Posterior vena cava (tissue), 2 donors: ENCODE results near the gene DLX3. TPM values are rescaled to one million over a fixed set of nuclear protein-coding genes. Genes with fewer than 3 reads are reported as not detected.
A peak's percentile ranks its signal among the peaks of the same experiment; 100 is the strongest.

ENCODE experiments used
- DNase-seq: peaks from one replicate; pipeline ENCODE4 v3.0.0-alpha.2; 2020; ENCODE audit warnings: low spot score
- intact Hi-C, 2 donors: fragments of 100-400 bp; cut with DNase I; formaldehyde crosslinking; loops; one replicate each; pipeline versions ENCODE4 v1.14.1 to v1.14.2; 2022 to 2023
- total RNA-seq, 2 donors: library from RNA; stranded (reverse); fragmentation: NEBNext Ultra II Directional; extraction: Animal tissue kit (Norgen Biotek cat#: 25700); gene quantifications; one replicate each; pipeline ENCODE4 v1.2.1, GENCODE V29; 2021
- donor health status: DM: yes; HTN: yes; CAD: no.
- donor health status: DM: yes; HTN: yes; CAD: no.

Gene DLX3
- total RNA-seq, 2 donors from 2014 or later = 0.23 TPM; not detected in 1

DNA sequence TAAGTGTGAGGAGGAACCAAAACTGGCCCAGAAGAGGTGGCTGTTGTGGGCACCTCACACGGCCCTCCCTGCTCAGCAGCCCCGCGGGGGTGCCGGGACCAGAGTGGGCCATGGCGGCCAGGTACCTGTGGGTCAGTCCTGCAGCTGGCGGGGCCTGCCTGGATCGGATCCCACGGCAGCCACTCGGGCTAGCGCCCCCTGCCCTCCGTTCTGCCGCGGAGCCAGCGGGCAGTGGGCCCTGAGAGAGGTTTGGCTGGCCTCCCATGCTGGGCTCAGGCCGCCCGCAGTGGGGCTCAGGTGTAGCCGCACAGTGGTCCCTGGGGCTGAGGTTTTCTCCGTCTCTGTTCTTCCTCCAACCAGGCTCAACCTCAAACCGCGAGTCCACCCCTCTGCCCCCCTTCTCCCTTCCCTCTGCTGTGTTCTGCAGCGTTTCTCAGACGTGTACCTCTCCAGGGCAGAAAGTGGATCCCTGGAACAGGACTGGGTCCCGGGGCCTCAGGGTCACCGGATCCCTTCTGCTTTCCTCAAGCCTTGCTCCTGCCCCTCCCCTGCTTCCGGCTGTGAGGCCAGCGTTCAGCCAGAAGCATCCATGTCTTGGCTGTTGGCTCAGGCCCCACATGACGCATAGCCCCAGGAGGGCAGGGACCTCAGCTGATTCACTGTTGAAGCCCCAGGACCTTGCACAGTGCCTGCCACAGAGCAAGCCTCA lies 32.3 kb upstream of the DLX3 start:
- intact Hi-C loops = loop anchor here (2.0 to 5.0 kb wide), 3 partner anchors 40 to 67 kb away; partner anchors contain the start of gene PDK2 (in 1 of the 2)
- peak; percentile 92 for DNase-seq

DNA sequence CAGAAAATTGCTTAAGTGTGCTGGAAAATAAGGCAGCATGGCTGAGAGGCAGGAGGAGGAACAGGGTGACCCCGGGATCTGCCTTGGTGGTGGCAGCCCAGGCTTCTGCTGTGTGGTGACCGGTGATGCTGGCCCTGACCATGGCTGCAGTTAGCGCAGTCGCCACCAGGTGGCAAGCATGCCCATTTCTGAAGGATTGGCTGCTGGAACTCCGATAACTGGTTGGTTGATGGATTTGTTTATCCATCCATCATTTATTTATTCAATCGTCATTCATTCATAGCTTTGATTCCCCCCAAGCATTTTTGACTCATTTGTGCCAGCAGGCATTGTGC lies 31.8 kb upstream of the DLX3 start:
- intact Hi-C loops = loop anchor here (2.0 to 5.0 kb wide), 3 partner anchors 40 to 68 kb away; partner anchors contain the start of gene PDK2 (in 1 of the 2)
- DNase-seq = peak; percentile 95

DNA sequence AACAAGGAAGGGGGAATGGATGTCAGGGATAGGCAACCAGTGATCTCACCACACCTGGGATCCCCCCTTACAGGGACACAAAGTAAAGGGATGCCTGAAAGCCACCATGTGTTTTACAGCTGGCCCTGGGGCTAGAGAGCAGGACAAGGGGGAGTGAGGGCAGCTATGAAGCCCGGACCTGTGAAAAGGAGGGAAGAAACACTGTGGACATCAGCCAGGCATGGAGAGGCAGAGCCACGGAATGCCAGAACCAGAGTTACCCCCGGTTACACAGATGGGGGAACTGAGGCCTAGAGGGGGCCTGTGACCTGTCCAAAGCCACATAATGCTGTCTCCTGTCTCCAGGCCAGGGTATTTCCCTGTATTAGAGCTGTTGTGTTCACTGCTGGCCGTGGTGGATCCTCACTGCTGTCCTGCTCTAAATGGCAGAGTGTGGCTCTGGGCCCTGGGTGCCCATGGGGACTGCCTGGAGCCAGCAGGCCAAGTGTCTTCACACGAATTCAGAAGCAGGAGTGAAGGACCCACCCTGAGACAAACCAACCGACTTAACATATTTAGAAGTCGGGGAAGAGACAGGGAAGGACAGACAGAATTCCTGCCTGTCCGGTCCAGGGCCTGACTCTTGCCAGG lies 31.1 kb upstream of the DLX3 start:
- peak; percentile 52 for DNase-seq
- intact Hi-C loops = loop anchor here (2.0 to 5.0 kb wide), 3 partner anchors 41 to 69 kb away; partner anchors contain the start of gene PDK2 (in 1 of the 2)

DNA sequence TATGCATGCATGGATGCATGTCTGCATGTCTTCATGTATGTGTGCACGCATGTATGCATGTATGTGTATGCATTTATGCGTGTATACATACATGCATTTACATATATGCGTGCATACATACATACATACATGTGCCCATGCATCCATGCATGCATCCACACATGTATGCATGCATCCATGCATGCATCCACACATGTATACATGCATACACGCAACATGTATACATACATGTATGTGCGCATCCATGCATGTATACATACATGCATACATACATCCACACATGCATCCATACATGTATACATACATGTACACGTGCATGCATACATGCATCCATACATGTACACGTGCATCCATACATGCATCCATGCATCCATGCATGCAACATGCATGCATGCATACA lies 29.8 kb upstream of the DLX3 start:
- no peak for DNase-seq
- intact Hi-C loops = loop anchor here (5.0 kb wide), 2 partner anchors 42 to 62 kb away; no protein-coding TSS in a partner anchor

DNA sequence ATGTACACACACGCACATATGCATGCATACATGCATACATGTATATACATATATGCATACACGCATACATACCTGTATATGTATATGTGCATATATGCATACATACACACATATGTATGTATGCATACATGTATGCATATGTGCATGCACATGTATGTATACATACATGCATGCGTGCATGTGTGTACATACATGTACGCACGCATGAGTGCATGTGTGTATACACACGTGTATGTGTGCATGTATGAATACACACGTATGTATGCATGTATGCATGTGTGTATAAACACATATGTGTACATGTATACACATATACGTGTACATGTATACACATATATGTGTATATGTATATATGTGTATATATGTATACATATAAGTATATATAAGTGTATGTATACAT lies 28.5 kb upstream of the DLX3 start:
- intact Hi-C loops = no loop called here
- DNase-seq = no peak

DNA sequence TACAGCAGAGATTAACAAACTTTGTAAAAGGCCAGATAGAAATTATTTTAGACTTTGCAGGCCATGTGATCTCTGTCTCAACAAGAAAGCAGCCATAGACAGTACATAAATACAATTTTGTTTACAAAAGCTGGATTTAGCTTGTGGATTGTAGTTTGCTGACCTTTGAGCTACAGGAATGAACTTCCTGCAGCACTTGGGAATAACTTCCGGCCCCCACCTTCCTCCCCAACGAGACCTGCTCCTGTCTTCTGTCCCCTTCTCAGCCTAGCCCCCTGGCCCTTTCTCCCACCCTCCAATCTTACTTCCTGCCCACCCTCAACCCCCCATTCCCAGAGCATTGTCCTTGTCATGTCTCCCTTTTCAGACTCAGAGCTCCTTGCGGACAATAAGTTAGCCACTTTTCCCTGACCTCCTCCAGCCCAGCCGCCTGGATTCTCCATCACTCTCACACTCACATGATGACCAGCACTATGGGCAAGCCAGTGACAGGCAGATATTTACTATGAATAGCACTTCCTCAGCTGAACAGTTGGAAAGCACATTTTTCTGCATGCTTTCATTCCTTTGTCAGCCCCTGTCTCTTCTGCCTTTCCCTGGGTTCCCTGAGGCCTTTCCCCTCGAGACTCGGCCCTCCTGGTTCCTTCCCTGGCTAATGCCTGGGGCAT lies 27.6 kb upstream of the DLX3 start:
- peak; percentile 50 for DNase-seq
- intact Hi-C loops = no loop called here

DNA sequence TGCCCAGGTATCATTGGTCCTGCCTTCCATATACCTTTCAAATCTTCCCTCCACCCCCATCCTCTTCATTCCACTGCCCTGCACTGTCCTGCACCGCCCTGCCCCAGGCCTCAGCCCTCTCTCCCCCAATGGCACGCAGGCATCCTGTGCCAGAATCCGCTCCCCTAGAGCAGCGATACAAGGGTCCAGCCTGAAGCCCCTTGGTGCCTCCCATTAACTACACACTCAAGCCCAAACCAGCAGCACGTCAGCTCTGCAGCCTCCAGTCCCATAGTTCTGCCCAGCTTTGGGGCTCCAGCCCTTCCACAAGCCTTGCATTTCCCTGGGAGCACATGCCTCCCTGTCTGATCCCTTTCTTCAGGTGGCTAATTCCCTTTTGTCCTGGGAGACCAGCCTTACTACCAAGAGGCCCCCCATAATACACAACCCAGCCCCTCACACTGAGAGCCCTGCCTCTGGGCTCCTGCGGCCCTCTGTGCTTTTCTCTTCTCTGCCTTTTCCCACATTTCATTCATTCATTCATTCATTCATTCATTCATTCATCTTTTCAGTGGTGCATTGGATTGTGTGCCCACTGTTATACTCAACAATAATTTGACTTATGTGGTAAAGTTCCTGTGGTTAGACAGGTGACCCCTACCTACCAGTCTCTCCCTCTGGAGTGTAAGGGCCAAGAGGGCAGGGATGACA lies 26.8 kb upstream of the DLX3 start:
- peak; percentile 58 for DNase-seq
- intact Hi-C loops = no loop called here

DNA sequence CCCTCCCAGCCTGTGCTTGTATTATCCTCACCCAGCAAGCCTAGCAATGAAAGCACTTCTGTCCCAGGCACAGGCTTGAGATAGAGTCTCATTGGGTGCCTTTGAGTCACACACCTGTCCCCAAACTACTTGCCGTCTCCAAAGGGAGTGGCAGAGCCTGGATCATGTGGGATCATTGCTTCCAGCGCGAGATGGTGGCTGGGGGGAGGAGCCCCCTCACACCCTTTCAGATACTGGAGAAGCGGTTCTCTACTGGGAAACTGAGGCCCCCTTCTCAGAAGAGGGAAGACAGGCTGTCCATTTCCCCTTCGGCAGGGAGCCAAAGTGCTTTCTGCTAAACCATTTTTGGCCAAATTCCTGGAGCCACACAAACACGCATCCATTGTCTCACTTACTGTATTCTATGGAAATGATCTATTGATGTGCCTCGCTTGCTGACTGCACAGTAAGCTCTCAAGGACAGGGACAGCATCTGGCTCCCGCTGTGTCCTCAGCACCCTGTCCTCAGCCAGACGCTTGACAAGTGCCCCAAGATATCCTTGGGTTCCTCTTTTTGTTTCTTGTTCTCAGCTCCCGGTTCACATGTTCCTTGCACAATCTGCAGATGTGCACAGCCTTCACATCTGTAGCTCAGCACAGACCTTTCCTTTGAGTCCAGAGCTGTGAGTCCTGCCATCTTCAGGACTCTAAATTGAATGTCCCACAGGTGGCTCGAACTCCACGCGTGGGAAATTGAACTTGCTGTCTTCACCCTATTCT lies 26.0 kb upstream of the DLX3 start:
- DNase-seq = peak; percentile 7
- intact Hi-C loops = no loop called here

DNA sequence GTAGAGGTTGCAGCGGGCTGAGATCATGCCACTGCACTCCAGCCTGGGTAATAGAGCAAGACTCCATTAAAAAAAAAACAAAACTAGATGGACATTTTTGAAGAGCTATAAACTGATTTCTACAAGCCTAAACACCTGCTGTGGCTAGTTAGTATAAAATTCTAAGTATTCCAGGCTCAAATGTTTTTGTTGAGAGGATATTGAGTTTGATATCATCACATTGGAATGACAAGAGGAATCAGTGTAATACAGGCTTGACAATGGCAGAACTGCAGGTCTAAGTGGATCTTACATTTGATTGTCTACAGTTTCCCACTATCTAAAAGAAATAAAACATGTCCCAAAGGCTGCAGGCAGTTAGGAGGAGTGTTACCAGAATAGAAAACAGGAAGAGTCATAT lies 23.9 kb upstream of the DLX3 start:
- DNase-seq = no peak
- intact Hi-C loops = no loop called here

DNA sequence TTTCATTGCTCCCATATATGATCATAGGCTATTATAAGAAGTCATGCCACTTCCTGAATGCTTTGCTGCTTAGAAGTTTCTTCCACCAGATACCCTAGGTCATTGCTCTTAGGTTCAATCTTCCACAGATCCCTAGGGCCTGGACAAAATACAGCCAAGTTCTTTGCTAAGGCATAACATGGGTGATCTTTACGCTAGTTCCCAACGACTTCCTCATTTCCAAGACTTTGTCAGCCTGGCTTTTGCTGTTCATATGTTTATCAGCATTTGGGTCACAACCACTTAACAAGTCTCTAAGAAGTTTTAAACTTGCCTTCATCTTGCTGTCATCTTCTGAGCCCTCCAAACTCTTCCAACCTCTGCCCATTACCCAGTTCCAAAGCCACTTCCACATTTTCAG lies 20.1 kb upstream of the DLX3 start:
- intact Hi-C loops = no loop called here
- no peak for DNase-seq

DNA sequence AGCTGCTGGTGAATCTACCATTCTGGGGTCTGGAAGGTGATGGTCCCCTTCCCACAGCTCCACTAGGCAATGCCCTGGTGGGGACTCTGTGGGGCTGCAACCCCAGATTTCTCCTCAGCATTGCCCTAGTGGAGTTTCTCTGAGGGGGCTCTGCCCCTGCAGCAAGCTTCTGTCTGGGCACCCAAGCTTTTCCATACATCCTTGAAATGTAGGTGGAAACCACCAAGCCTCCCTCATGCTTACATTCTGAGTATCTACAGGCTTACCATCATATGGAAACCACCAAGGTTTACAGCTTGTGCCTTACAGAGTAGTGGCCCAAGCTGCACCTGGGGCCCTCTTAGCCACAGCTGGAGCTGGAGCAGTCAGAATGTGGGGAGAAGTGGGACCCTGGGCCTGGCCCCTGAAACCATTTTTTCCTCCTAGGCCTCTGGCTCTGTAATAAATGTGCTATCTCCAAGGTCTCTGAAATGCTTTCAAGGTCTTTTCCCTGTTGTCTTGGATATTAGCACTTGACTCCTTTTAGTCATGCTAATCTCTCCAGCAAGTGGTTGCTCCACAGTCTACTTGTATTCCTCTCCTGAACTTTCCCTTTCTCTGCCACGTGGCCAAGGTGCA lies 19.6 kb upstream of the DLX3 start:
- peak; percentile 45 for DNase-seq
- intact Hi-C loops = no loop called here

DNA sequence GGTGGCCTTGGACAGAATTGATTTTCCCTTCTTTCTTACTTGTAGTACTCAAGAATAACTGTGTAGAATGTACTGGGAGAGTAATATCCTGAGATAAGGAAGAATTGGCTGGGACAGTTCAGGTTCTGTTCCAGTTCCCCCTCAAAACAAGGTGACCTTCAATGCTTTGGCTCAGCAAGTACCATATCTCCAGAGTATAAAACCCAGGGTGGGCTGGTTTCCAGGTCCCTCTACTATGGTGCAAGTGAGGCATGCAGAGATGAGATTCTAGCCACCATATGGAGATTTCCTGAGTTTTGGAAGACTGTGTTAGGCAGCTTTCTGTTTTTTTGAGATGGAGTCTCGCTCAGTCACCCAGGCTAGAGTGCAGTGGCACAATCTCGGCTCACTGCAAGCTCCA lies 18.1 kb upstream of the DLX3 start:
- intact Hi-C loops = no loop called here

DNA sequence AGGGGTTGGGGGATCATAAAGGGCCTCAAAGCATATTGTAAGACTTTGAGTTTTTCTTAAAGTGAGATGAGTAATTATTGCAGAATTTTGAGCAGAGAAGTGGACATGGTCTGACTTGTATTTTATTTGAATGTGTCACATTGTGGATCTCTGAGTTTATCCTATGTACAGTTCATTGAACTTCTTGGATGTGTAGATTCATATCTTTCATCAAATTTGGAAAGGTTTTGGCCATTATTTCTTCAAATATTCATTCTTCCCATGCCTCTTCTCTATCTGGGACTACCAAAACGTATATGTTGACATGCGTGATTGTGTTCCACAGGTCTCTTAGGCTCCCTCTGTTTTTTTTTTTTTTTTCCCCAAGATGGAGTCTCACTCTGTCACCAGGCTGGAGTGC lies 14.3 kb upstream of the DLX3 start:
- DNase-seq = no peak
- intact Hi-C loops = no loop called here

More for the DNA sequence above, 18.1 kb upstream of the DLX3 start:
- no peak for DNase-seq

DNA sequence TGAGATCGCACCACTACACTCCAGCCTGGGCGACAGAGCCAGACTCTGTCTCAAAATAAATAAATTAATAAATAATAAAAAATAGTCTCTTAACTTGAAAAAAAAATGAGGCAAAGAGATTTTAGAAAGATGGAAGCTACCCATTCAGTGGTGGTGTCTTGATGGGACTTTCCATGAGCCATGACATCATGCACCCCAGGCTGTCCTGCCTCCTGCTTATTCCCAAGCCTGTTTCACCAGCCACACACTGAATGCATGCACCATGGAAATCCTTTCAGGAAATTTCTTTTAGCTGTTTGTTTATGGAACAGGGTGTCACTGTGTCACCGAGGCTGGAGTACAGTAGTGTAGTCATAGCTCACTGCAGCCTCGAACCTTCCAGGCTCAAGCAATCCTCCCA lies 8.9 kb upstream of the DLX3 start:
- intact Hi-C loops = no loop called here
- DNase-seq = no peak

DNA sequence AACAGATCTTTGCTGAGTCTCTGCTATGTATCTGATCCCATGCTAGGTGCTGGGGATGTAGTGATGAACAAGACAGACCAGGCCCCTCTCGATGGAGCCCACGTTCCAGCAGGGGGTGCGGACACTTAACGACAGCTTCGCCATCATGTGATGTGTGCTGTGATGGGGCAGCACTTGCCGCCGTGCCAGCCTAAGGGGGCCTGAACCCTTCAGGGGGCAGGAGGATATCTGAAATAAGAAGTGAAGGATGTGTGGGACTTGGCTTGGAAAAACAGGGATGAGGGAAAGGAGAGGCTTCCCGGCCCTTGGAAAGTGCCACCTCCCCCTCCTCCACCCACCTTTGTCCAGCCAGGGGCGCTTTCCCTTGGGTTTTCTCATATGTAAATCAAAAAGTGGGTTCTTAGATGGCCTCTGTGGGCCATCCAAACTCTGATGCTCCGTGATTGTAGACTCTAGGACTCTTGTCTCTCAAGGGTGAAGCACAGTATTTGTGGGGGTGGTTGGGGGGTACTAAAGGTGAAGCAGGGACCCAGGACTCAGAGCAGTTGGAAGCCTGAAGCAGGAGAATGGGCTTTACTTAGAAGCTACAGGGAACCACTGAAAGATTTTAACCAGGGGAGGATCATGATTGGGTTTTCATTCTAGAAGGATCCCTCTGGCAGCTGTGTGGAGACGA lies 4.0 kb upstream of the DLX3 start:
- intact Hi-C loops = loop anchor here (1.0 to 10.0 kb wide), 6 partner anchors 47 to 444 kb away; no protein-coding TSS in a partner anchor
- peak; percentile 46 for DNase-seq

DNA sequence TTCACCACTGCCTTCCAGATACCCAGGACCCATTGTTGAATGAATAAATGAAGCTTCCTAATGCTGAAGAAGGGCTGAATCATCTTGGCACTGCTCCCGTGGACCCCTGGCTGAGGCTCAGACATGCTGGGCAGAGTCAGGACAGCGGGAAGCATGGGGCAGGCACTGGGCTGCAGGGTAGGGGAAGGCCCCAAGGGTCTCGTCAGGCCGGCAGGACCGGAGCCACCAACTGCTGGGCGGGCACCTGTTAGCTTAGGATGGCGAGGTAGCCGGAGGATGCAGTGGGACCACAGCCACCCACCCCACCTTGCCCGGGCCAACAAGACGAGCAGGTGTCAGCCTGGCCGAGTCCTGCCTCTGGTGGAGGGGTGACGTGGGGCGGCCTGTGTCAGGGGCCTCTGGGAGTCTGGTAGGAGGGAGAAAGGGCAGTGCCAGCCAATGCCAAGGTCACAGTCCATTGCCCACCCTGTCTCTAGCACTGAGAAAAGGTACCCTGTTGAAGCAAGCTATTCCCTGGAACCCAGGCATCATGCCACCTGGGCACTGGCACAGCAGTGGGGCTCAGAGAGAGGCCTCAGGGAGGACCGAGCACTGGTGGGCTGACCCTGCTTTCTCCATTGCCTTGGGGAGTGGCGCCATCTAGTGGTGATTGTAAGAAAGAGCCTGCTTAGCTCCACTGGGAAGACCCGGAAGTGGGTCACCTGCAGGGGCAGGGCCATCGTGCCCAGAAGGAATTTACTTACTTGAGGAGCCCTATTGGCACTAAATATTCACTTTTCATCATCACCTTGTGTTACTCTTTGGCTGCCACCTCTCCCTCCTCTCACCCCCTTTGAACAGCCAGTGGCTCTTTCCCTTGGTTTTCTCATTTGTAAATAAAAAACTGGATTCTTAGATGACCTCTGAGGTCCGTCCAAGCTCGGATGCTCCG lies 3.0 kb upstream of the DLX3 start:
- intact Hi-C loops = loop anchor here (1.0 to 10.0 kb wide), 7 partner anchors 46 to 443 kb away; no protein-coding TSS in a partner anchor
- peak; percentile 89 for DNase-seq

DNA sequence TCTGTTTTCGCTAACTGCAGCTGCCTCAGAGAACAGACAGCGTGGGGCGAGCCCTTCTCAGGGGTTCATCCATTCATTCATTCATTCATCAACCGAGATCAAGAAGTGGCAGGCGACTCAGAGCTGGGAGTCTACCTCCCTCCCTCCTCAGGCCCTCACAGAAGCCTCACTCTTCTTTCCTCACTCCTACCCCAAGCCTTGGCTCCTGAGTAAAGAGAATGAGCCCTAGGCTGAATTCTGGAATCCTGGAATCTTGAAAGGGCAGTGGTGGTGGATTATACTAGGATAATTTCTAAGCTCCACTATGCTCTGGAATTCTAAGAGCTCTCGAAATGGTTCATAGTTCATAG lies 2.3 kb upstream of the DLX3 start:
- intact Hi-C loops = loop anchor here (2.0 to 10.0 kb wide), 6 partner anchors 45 to 442 kb away; no protein-coding TSS in a partner anchor
- DNase-seq = no peak
